GM19455 (cell line): ENCODE measurements around the gene ARHGEF3.

Experiments
- ATAC-seq: cut with Tn5 transposase; IDR thresholded peaks from one replicate; pipeline ENCODE4 v1.9.1; 2021; ENCODE audit not compliant: unreplicated experiment

ARHGEF3 gene

GRCh38 chr3:56799251-56799882 lies 2.4 kb downstream of the ARHGEF3 start:
- ATAC-seq, result no peak

- ATAC-seq, result no peak
These were observed 4.8 kb downstream of the ARHGEF3 start for GRCh38 chr3:56796996-56797395.

GRCh38 chr3:56796202-56796601 lies 5.5 kb downstream of the ARHGEF3 start:
- ATAC-seq, result no peak

GRCh38 chr3:56795829-56796185 lies 5.9 kb downstream of the ARHGEF3 start:
- ATAC-seq, result no peak

GRCh38 chr3:56795097-56795828 lies 6.5 kb downstream of the ARHGEF3 start:
- no peak for ATAC-seq

- ATAC-seq, result no peak
These were observed 9.6 kb downstream of the ARHGEF3 start for GRCh38 chr3:56792193-56792592.

GRCh38 chr3:56790016-56790821 lies 11.5 kb downstream of the ARHGEF3 start:
- ATAC-seq, result no peak

- ATAC-seq, result no peak
These were observed 12.7 kb downstream of the ARHGEF3 start for GRCh38 chr3:56789076-56789475.

- no peak for ATAC-seq
These were observed 13.2 kb downstream of the ARHGEF3 start for GRCh38 chr3:56788521-56788920.

GRCh38 chr3:56787784-56788256 lies 13.9 kb downstream of the ARHGEF3 start:
- ATAC-seq, result no peak

- ATAC-seq, result no peak
These were observed 14.4 kb downstream of the ARHGEF3 start for GRCh38 chr3:56787258-56787775.

- no peak for ATAC-seq
These were observed 16.2 kb downstream of the ARHGEF3 start for GRCh38 chr3:56785499-56785898.

- no peak for ATAC-seq
These were observed 17.2 kb downstream of the ARHGEF3 start for GRCh38 chr3:56784448-56785001.

GRCh38 chr3:56783644-56784447 lies 17.9 kb downstream of the ARHGEF3 start:
- ATAC-seq, result peak; percentile 98

- no peak for ATAC-seq
These were observed 18.8 kb downstream of the ARHGEF3 start for GRCh38 chr3:56782906-56783305.

GRCh38 chr3:56782215-56782614 lies 19.5 kb downstream of the ARHGEF3 start:
- no peak for ATAC-seq

- ATAC-seq, result no peak
These were observed 20.0 kb downstream of the ARHGEF3 start for GRCh38 chr3:56781762-56782161.

GRCh38 chr3:56780936-56781335 lies 20.8 kb downstream of the ARHGEF3 start:
- no peak for ATAC-seq

- ATAC-seq, result no peak
These were observed 22.9 kb downstream of the ARHGEF3 start for GRCh38 chr3:56778893-56779292.

GRCh38 chr3:56776556-56776950 lies 25.2 kb downstream of the ARHGEF3 start:
- ATAC-seq, result no peak
